Measurements from ENCODE around the gene GAREM1. TPM values are rescaled to one million over a fixed set of nuclear protein-coding genes. Genes with fewer than 3 reads are reported as not detected.
A peak's percentile ranks its signal among the peaks of the same experiment; 100 is the strongest.

The GAREM1 gene
- total RNA-seq, 1 donor from 2014 or later = 10.0 TPM

DNA sequence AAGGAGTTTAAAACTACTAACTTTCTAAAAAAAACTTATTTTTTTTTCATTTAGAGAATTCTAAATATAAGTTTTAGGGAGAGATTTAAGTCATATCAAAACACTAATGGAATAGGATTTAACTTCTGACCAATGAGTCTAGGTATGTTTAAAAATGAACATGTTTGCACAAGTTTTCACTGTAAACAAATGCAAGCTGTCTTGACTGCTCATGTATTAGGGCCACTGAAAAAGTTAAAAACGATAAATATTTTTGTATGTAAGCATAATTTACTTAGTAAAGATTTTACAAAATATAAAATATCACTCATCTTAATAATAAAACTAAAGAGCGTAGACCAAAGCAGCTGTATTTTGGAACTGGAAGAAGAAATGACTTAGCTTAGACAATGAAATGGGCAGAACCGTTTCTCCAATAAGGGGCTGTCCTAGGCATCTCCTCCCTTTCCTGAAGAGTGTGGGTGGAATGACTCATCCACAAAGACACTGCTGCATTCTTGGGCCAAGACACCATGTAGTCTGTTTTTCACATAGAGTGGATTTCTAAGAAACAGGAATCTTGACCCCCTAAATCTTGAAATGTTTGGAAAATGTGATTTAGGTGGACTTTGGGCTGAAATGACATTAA is 162.1 kb downstream of the GAREM1 start:
- Histone ChIP-seq H3K27me3 (ENCODE audit: control insufficient read depth, insufficient read depth, low read length) (no peaks in the 10 kb centered on the region), H3K4me3 (ENCODE audit: low read depth, low read length) (no peak overlapping the region), H3K36me3 (ENCODE audit: control insufficient read depth, insufficient read depth, low read length) (no peaks in the 10 kb centered on the region)
- FAIRE-seq = no peak
- peak; percentile 94 for DNase-seq (ENCODE audit: low read depth)
- TF ChIP-seq, protein P1, sequence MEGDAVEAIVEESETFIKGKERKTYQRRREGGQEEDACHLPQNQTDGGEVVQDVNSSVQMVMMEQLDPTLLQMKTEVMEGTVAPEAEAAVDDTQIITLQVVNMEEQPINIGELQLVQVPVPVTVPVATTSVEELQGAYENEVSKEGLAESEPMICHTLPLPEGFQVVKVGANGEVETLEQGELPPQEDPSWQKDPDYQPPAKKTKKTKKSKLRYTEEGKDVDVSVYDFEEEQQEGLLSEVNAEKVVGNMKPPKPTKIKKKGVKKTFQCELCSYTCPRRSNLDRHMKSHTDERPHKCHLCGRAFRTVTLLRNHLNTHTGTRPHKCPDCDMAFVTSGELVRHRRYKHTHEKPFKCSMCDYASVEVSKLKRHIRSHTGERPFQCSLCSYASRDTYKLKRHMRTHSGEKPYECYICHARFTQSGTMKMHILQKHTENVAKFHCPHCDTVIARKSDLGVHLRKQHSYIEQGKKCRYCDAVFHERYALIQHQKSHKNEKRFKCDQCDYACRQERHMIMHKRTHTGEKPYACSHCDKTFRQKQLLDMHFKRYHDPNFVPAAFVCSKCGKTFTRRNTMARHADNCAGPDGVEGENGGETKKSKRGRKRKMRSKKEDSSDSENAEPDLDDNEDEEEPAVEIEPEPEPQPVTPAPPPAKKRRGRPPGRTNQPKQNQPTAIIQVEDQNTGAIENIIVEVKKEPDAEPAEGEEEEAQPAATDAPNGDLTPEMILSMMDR (IDR thresholded peaks at IDR 0.05; ENCODE audit: insufficient read depth, low read length, severe bottlenecking) = no peak

GRCh38 chr18:32303400-32303799 is 167.3 kb downstream of the GAREM1 start:
- no peak for FAIRE-seq

DNA sequence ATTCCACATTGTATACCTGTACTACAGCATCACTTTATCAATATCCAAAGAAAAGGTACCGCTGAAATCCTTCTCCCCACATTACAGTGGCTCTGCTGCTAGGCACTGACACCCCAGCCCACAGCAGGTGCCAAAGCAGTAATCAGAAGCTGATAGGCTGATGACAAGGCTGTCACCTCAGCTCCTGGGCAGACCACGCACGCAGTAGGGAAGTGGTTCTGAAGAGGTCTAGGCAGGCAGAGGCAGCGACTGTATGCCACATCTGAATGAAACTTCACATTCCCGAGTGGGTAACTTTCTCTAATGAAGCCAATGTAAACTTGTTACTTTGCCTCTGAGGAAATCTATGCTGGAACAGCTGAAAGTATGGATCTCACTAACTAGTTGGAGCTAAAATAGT is 167.9 kb downstream of the GAREM1 start:
- TF ChIP-seq, protein P1 (IDR thresholded peaks at IDR 0.05; ENCODE audit: insufficient read depth, low read length, severe bottlenecking) = no peak
- DNase-seq (ENCODE audit: low read depth) (no peak), FAIRE-seq (no peak)
- Histone ChIP-seq H3K27me3 (ENCODE audit: control insufficient read depth, insufficient read depth, low read length) (no peaks in the 10 kb centered on the region), H3K36me3 (ENCODE audit: control insufficient read depth, insufficient read depth, low read length) (no peaks in the 10 kb centered on the region), H3K4me3 (ENCODE audit: low read depth, low read length) (no peak overlapping the region)

More at GRCh38 chr18:32303400-32303799, 167.3 kb downstream of the GAREM1 start:
- Histone ChIP-seq H3K27me3 (ENCODE audit: control insufficient read depth, insufficient read depth, low read length) (no peaks in the 10 kb centered on the region), H3K36me3 (ENCODE audit: control insufficient read depth, insufficient read depth, low read length) (no peaks in the 10 kb centered on the region), H3K4me3 (ENCODE audit: low read depth, low read length) (no peak overlapping the region)
- no peak for DNase-seq (ENCODE audit: low read depth)
- TF ChIP-seq, protein P1 (IDR thresholded peaks at IDR 0.05; ENCODE audit: insufficient read depth, low read length, severe bottlenecking) = no peak

GRCh38 chr18:32301976-32302743 is 168.5 kb downstream of the GAREM1 start:
- peak; percentile 40 for FAIRE-seq
- Histone ChIP-seq H3K4me3 (ENCODE audit: low read depth, low read length) (no peak overlapping the region), H3K36me3 (ENCODE audit: control insufficient read depth, insufficient read depth, low read length) (no peaks in the 10 kb centered on the region), H3K27me3 (ENCODE audit: control insufficient read depth, insufficient read depth, low read length) (no peaks in the 10 kb centered on the region)
- TF ChIP-seq, protein P1 (IDR thresholded peaks at IDR 0.05; ENCODE audit: insufficient read depth, low read length, severe bottlenecking) = no peak
- DNase-seq (ENCODE audit: low read depth) = peak; percentile 93

GRCh38 chr18:32301361-32301760 is 169.3 kb downstream of the GAREM1 start:
- no peaks in the 10 kb centered on the region for H3K36me3 ChIP-seq (ENCODE audit: control insufficient read depth, insufficient read depth, low read length)
- TF ChIP-seq, protein P1 (IDR thresholded peaks at IDR 0.05; ENCODE audit: insufficient read depth, low read length, severe bottlenecking) = no peak
- DNase-seq (ENCODE audit: low read depth) (no peak), FAIRE-seq (peak; percentile 43)
- no peak overlapping the region for H3K4me3 ChIP-seq (ENCODE audit: low read depth, low read length)
- H3K27me3 ChIP-seq (ENCODE audit: control insufficient read depth, insufficient read depth, low read length) = no peaks in the 10 kb centered on the region
